Retinal pigment epithelial cell (primary cell): Measurements from ENCODE around the gene SCAPER.

ENCODE experiments used
- DNase-seq: peaks from one replicate; pipeline ENCODE4 v3.0.0-alpha.2; 2010; ENCODE audit warnings: low read depth
- H3K4me3 ChIP-seq: 2 replicates; pipeline ENCODE4 v1.5.1; 2011; ENCODE audit warnings: mild to moderate bottlenecking, low read length, control low read depth, moderate library complexity
- TF ChIP-seq, protein P1 (sequence below): conservative IDR thresholded peaks from 2 replicates; pipeline ENCODE4 v1.5.1; 2011; ENCODE audit warnings: low read depth, low read length, control low read depth, inconsistent platforms

SCAPER gene

DNA sequence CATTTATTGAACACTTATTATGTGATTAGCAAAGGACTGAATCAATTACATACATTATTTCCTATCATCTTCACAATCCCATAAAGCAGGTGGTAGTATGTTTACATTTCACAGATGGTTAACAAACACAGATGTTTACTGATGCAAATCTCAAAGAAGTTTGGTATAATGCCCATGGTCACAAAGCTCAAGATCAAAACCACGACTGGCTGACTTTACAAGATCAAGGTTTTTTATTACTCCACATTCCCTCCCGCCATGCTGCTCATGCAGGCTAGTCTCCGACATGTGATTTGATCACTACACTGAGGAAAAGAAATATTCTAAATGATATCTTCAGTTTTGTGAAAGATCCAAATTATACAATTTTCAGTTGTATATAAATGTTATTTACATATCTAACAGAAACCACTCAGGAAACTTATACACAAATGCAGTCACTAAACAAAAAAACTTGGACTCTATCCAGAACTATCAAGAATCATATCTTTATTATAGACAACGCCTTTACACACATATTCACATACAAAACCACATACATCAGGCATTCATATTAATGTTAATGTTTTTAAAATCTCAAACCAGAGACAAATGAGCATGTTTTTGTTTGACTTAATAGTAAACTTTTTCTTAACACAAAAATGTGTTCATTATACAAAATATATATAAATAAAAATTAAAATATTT is 235.5 kb downstream of the SCAPER start:
- TF ChIP-seq, protein P1, sequence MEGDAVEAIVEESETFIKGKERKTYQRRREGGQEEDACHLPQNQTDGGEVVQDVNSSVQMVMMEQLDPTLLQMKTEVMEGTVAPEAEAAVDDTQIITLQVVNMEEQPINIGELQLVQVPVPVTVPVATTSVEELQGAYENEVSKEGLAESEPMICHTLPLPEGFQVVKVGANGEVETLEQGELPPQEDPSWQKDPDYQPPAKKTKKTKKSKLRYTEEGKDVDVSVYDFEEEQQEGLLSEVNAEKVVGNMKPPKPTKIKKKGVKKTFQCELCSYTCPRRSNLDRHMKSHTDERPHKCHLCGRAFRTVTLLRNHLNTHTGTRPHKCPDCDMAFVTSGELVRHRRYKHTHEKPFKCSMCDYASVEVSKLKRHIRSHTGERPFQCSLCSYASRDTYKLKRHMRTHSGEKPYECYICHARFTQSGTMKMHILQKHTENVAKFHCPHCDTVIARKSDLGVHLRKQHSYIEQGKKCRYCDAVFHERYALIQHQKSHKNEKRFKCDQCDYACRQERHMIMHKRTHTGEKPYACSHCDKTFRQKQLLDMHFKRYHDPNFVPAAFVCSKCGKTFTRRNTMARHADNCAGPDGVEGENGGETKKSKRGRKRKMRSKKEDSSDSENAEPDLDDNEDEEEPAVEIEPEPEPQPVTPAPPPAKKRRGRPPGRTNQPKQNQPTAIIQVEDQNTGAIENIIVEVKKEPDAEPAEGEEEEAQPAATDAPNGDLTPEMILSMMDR = no peak
- no peak overlapping the region for H3K4me3 ChIP-seq
- DNase-seq = no peak

DNA sequence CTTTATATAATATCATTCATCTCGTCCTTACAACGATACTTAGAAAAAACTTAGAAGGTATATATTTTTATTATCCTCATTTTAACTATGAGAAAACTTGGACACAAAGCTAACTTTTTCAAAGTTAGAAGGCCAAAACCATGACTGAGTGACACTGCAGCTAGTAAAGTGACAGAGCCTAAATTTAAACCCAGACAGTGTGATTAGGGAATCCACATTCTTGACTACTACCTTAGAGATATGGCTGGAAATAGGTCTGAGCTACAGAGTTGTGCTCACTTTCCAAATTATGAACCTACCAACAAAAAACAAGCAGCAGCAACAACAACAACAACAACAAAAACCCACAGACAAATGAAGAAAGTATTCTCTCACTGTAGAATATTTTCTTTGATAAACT is 236.2 kb downstream of the SCAPER start:
- no peak for DNase-seq
- H3K4me3 ChIP-seq = no peak overlapping the region

DNA sequence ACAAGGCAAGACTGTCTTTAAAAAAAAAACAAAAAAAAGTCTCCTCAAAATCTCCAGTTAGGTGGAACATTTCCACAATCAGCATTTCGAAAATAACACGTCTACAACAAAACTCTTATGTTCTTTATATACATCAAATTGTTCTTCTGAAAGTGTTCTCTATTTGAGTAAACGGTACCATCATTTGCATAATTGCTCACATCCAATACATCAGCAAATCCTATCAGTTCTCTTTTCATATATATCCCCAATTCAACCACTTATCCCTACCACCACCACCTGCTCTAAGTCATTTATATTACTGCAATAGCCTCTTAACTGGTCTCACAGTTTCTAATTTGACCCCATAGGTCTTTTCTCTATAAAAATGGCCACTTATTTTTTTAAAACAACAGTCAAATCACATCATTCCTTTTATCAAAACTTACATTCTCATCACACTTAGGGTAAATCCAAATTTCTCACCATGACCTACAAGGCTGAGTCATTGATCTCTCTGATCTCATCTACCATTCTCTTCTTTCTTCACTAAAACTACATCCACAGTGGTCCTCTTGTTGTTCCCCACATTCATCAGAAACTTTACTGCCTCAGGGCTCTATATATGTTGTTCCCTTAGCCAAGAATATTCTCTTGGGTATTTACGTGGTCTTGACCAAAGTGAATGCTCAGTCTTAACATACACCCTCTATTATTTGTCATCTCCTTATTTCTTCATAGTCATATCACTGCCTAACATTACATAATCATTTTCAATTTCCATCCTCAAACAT is 237.0 kb downstream of the SCAPER start:
- DNase-seq = no peak
- no peak overlapping the region for H3K4me3 ChIP-seq
- TF ChIP-seq, protein P1 = no peak

More for the DNA sequence above, 236.2 kb downstream of the SCAPER start:
- TF ChIP-seq, protein P1 = no peak

DNA sequence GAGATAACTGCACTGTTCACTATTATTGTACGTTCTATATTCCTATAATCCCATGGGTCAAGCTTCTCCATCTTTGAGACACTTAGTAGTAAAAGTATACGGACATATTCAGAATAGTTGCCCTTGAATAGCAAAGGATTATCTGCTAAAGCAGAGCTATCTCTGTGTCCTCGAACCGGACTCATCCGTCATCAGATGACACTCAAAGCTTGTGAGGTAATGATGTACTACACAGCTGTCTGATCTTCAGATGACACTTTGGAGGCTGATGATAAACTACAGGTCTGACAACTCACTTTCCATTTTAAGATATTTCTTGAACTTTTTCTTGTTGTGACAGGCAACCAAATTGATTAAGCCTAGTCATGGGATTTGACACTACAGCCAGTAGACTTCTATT is 240.2 kb downstream of the SCAPER start:
- TF ChIP-seq, protein P1 = no peak
- no peak for DNase-seq
- no peak overlapping the region for H3K4me3 ChIP-seq

DNA sequence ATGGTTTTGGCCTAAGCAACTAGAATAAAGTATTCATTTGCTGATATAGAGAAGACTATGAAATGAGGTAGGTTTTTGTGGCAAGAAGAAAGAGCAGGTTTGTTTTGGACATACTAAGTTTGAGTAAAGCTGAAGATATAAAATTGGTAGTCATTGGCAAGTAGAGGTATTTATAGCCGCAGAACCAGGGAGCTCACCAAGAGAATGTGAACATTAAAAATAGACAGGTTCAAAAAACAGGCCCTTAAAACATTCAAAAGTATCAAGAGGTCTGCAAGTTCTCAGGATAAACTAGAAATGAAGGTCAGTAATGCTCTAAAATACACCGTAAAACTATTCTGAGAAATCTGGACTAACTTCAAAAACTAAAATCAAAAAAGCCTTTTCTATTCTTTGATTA is 240.7 kb downstream of the SCAPER start:
- TF ChIP-seq, protein P1 = no peak
- DNase-seq = no peak
- no peak overlapping the region for H3K4me3 ChIP-seq

DNA sequence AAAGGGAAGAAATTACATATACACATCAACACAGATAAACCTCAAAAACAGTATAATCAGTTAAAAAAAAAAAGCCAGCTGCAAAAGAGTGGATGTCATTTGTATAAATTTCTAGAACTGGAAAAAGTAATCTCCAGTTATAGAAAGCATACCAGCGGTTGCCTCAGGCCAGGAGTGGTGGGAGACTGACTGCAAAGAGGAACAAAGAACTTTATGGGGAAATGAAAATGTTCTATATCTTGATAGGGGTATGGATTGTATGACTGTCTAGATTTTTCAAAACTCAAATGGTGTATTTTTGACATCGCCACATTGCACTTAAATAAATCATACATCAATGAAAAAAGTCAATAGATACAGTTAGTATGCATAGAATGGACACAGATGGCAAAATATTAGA is 241.6 kb downstream of the SCAPER start:
- no peak for DNase-seq
- H3K4me3 ChIP-seq = no peak overlapping the region
- TF ChIP-seq, protein P1 = no peak
